GM21447 (cell line): ENCODE results near the gene DBH.

Source experiments
- ATAC-seq: cut with Tn5 transposase; IDR thresholded peaks from one replicate; pipeline ENCODE4 v1.9.1; 2021; ENCODE audit not compliant: unreplicated experiment

The DBH gene

DNA sequence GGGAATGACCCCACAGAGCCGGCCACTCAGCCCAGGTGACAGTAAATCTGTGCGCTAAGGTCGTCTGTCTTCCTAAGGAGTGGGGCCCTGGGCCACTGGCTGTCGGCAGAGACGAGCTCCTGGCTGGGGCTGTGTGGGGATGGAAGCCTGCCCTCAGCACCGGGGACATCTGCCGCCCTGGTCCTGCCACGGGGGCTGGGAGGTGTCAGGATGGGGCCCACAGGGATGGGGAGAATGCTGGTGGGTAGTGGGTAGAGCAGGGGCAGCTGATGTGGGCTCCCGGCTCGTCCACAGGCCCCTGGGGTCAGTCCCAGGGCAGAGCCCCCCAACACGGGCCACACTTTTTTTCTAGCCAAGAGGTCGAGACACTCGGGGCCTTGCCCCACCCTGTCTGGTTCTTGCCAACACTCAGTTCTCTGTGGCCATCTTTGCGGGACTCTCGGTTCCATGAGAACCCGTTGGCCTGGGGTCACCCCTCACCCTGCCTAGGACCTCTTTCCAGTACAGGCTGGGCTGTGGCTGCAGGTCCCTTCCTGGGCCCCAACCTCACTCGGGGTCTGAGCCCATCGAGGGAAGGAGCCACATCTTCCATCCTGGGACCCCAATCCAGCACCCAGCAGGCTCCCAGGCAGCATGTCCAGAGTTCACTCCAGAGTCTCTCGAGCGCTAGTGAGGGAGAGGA, 45.0 kb downstream of the DBH start:
- ATAC-seq = no peak

- ATAC-seq = no peak
Observed at GRCh38 chr9:133681658-133682306, 45.6 kb downstream of the DBH start.

DNA sequence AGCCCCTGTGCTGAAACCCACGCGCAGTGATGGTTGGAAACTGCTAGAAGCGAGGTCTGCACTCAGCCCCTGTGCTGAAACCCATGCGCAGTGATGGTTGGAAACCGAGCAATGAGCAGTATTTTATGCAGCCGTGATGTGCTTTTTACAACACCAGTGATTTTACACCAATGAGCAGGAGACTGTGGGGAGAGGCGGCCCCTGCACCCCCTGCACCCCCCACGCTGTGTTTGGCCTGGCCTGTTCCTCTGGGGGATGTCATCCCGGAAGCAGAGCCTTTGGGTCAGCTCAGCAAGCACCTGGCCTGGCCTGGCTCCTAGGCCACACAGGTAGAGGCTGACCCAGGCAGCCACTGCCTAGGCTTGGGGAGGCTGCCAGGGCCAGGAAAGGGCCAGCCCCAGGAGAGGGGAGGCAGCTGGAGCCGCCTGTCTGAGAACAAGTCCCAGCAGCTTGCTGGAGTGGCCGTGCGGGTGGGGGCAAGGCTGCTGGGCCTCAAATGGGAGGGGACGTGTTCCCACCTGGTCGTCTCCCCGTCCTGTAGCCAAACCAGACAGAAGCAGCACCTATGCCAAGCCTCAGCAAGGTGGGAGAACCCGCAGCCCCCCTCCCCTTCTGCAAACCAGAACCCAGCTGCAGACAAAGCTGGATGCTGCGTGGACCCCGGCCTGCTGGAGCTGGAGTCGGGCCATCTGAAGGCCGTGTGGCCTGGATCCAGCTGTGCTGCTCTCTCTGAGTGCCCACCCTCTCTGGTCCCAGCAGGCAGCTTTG, 46.8 kb downstream of the DBH start:
- ATAC-seq = no peak

DNA sequence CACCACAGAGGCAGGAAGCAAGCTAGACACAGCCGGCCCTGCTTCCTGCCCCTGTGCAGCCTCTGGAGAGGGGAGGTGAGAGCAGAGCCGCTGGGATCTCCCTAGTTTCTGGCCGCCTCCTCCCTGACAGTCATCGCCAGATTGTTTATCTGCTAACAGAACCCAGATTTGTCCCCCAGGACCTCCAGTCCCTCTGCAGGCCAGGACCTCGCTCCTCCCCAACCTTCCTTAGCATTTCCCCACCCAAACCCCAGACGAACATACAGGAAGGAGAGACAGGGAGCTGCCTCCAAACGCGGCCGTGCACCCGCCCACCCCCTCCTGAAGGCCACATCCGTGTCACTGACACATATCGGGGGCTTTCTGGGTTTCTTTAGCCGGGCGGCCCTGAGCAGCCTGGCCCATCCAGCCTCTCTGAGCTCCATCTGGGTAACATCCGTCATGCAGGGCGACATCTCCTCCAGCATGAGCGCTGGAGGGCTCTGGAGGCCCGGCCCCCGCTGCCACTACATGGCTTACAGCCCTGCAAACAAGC, 47.5 kb downstream of the DBH start:
- no peak for ATAC-seq

- ATAC-seq = no peak
Observed at GRCh38 chr9:133684121-133684935, 48.2 kb downstream of the DBH start.

- ATAC-seq = no peak
Observed at GRCh38 chr9:133684936-133685361, 48.8 kb downstream of the DBH start.

DNA sequence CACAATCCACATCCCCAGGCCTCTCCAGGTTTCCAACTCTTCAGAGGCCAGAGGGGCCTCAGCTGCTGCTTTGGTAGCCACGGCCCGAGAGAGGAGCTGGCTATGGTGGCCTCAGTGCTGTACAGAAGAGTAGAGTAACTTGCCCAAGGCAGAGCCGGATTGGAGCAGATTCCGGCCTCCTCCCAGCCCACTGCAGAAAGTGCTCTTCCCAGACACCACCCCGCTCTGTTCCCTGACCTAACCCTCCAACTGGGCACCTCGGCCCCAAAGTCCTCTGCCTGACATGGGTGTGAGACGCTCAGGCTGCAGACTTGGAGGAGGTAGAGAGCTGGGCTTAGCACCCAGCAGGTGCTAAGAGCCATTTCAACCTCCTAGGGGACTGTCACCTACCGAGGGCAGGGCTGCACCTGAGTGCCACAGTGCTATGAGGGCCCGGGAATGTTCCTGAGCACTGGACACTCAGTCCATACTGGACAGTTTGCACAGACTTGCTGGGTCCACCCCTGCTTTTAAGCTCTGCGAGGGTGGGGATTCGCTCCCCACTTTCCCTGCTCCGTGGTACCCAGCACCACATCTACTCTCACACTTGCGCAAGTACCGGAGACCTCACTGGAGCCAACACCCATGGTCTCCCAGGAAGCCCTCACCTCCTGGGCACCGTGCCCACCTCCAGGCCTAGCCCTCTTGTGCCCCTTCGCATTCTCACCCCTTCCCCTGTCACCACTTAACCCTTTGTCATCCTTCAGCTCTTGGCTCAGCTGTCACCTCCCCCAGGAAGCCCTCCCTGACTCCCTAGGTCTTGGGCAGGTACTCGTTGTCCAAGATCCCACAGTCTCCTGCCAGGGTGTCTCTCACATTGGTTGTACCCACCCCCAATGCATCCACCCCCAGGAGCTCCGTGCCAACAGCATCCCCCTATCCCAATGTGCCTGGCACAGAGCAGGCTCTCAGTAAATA, 49.8 kb downstream of the DBH start:
- no peak for ATAC-seq

DNA sequence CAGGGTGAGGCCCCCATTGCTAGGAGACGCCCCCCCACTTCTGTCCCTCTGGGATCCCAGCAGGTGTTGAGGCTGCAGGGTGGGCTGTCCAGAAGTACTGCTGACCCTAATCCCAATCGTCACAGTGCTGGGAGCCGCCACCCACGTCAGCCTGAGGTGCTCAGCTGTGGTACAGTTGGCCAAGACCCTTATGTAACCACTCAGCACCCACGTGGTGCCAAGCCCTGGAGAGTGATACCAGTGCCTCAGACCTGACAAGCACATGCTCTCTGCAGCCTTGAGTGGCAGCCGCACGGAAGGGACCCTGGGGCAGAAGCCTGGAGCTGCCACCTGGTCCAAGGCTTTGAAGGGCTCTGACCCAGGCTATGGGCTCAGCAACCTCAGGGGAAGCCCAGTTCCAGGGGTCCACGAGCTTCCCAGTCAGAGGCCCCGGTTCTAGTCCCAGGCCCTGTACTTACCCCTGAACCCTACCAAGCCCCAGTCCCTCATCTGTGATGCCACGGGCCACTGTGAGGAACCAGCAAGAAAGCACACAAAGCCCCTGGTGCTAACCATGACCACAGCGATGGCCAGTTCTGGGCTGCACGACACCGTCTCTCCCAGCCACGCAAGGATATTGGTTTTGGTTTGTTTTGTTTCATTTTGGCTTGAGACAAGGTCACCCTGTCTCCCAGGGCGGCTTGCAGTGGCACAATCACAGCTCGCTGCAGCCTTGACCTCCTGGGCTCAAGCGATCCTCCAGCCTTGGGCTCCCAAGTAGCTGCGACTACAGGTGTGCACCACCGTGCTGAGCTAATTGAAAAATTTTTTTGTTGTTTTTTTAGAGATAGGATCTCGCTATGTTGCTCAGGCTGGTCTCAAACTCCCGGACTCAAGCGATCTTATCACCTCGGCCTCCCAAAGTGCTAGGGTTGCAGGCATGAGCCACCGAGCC, 50.7 kb downstream of the DBH start:
- ATAC-seq = no peak

DNA sequence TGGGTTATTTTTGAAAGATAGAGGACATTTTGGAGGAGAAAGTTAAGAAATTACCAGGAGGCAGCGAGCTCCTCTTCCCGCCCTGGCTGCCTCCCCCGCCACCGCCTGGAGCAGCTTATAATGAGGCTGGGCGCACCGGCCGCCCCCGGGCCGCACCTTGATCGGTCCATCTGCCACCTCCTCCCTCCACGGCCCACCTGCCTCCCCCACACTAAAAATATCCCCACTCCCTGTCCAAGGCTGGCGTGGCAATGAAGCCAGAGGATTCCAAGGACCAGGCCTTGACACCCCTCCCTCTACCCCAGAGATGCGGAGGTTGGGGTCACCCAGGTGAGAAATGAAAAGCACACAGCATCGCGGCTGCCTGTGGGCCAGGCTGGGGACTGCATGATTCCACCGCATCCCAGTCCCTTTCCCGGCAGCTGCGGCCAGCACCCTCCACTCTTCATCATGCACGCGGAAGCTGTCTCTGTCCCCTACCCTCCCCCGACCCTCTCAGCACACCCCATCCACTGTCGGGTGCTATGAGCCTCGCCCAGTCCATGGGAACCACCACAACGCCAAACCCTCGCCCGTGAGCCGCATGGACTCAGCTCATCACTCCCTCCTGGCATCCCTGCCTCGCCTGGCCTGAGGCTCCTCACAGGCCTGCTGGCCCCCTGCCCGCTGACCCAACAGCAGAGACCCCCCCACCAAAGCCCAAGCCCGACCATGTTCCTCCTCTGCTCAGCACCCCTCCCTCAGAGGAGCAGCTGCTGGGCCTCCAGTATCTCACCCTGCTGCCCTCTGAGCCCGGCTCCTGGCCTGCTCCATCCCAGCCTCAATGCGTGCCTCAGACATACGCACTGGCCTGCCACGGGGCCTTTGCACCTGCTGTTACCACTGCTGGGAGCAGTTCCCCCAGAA, 51.9 kb downstream of the DBH start:
- no peak for ATAC-seq

- ATAC-seq = no peak
Observed at GRCh38 chr9:133689151-133689763, 53.1 kb downstream of the DBH start.

DNA sequence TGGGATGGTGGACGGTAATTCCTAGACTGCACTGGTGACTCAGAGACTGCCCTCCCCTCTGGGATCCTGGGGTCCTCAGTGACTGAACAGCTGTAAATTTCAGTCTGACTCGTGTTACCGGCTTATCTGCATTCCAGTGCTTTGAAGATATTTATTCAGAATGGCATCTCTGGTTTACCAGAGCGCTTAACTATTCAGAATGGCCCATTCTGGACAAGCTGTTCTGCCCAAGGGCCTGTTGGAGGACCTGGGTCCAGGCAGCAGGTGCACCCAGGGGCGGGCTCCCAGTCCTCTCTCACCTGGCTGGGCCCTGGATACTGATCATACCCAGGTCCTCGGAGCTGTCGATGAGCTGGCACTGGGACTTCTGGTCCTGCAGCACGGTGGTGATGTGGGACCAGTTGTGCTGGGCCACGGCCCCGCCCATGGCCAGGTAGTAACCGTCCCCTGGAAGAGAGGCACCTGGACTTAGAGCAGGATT, 54.0 kb downstream of the DBH start:
- no peak for ATAC-seq

DNA sequence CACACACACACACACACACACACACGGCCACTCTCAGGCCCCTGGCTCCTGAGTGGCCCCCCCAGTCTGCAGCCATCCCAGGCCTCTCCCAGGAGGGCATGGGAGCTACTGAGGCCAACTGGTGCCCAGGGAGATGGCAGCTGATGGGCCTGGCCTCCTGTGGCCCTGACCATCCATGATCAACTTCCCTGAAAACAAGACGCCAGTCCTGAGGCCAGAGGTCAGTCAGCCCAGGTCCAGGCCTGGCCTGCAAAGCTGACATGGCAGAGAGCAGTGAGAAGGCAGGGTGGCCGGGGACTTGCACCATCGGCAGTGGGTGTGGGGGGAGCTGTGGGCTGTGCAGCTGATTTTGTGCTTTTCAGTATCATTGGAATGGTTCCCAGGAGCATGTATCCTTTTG, 55.0 kb downstream of the DBH start:
- no peak for ATAC-seq

DNA sequence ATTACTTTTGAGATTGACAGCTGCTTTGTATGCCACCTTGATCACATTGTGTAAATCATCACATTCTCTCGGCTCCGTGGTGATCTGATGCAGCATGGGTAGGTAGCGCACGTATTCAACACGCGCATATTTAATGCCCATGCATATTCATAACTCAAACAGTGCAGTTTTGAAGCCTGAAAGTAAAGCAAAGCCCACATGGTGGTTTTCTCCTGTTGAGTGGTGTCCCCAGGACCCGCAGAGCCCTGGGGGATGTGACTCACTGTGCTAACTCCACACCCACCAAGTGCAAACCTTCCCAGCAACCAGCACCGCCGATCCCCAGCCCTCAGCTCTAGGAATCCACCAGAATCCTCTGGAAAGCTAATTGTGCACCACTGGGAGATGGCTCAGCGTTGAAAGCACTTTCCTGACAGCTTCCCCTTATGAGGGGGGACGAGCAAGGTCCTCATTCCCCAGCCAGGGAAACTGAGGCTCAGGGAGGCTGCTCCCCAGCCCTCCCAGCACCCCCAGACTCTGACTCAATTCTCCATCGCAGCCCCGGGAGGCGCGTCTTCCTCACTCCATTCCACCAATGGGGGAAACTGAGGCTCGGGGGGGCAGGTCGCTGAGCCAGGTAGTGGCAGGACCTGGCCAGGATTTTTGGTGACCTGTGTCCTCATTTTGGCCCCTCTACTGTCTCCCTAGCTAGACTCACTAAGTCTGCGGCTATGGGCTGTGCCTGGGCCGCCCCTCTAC, 55.6 kb downstream of the DBH start:
- ATAC-seq = no peak

DNA sequence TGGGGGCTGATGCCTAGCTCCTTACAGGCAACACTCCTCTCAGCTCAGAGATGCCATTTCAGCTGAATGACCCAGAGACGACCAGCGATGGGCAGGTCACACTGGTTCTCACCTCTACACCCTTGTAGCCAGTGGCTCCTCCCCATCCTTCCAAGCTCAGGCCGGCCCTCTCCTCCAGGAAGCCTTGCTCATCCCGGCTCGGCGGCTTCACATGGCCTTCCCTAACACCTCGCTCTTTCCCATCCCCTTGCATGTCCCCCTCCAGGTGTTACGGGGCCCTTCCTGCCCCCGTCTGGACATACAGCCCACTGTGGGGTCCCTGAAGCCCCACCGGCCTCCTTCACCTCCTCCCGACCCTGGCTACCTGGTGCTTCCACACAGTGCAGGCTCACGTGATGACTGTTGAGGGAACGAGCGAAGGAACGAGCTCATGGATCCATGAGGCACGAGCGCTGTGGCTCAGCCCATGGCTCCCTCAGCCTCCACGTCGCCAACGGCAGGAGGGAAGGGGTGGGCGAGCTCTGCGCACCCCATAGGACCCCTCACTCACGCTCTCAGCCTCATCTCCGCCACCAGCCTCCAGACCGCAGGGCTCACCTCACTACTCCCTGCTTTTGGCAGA, 56.3 kb downstream of the DBH start:
- ATAC-seq = no peak

DNA sequence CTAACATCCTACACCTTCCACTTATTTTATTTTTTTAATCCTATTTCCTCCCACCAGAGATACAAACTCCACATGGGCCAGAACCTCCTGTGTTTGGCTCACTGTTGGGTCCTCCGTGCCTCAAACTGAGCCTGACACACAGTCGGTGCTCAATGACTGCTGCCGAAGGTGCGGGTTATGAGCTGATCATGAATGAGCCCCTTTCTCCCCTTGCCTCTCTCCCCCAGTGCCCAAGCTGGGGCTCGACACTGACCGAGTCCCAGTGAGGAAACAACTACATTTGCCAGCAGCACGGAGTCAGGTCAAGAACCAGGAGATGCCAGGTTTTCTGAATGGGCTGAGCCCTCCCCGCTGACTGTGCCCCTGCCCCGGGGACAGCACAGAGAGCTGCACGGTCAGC, 57.0 kb downstream of the DBH start:
- ATAC-seq = no peak
